Measurements from ENCODE around the gene FHDC1. TPM values are rescaled to one million over a fixed set of nuclear protein-coding genes. Genes with fewer than 3 reads are reported as not detected.

Gene FHDC1
- total RNA-seq, 1 donor: under 0.01 TPM

DNA sequence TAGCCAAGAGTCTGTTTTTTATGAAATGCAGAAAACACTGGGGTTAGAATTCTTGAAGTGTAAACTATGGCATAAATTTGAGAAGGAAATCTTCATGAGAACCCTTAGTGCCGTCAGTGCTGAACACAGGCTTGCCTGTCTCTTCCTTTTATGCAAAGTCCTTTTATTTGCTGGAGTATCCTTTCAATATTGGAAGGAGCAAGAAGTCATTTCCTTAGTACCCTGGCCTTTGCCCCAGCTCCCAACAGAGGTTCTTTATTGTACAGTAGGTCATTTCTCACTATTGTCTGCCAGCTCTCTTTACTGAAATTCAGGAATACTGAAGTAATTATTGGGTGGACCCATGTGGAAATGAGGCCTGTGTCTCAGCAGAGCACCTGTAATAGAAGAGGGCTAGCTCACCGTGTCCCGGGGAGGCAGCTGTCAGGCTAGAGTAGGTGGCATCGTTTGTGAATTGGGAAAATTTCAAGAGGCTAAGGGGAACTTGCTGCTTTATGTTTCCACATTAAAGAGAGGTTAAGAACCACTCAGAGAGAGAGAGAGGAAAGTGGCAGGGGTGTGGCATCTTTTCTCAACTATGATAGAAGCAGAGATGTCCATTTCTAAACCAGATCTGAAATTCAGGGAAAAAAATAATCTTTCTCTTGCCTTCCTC lies 8.7 kb downstream of the FHDC1 start:
- Histone ChIP-seq H3K9me3 (ENCODE audit: low read depth, low read length) (no peaks in the 10 kb centered on the region), H3K4me1 (ENCODE audit: insufficient read depth, low read length) (no peaks in the 10 kb centered on the region), H3K27me3 (ENCODE audit: insufficient read depth, low read length) (peaks cover 23% of the 10 kb centered on the region), H3K4me3 (ENCODE audit: low read length) (no peak overlapping the region)

DNA sequence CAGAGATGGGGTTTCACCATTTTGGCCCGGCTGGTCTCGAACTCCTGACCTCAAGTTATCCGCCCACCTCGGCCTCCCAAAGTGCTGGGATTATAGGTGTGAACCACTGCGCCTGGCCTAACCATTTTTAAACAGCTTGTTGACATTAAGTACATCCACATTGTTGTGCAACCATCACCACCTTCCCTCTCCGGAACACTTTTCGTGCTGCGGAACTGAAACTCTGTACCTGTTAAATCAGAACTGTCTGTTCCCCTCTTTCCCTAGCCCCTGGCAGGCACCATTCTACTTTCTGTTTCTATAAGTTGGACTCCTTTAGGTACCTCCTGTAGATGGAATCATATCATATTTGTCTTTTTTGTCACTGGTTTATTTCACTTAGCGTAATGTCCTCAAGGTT lies 9.5 kb downstream of the FHDC1 start:
- H3K4me3 ChIP-seq (ENCODE audit: low read length): no peak overlapping the region
- no peaks in the 10 kb centered on the region for H3K9me3 ChIP-seq (ENCODE audit: low read depth, low read length)
- H3K27me3 ChIP-seq (ENCODE audit: insufficient read depth, low read length): peaks cover 14% of the 10 kb centered on the region
- no peaks in the 10 kb centered on the region for H3K4me1 ChIP-seq (ENCODE audit: insufficient read depth, low read length)

DNA sequence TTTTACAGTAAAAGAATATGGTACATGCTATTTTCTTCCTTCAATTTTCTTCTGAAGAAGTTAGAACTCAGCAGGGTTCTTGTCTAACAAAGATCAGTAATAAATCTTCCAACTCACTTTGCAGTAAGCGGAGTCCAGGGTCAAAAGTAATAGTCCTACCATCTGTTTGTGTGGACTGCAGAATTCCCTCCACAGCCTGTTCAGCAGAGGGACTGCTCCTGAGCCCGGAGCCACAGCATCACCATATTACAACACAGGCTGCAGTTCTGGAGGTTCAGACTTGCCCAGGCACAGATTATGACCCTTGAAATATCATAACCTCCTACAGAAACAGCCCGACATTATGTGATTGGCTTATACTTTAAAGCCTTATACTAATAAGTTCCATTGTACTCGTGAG lies 10.3 kb downstream of the FHDC1 start:
- H3K4me1 ChIP-seq (ENCODE audit: insufficient read depth, low read length): no peaks in the 10 kb centered on the region
- no peaks in the 10 kb centered on the region for H3K9me3 ChIP-seq (ENCODE audit: low read depth, low read length)
- no peak overlapping the region for H3K4me3 ChIP-seq (ENCODE audit: low read length)
- peaks cover 6% of the 10 kb centered on the region for H3K27me3 ChIP-seq (ENCODE audit: insufficient read depth, low read length)

DNA sequence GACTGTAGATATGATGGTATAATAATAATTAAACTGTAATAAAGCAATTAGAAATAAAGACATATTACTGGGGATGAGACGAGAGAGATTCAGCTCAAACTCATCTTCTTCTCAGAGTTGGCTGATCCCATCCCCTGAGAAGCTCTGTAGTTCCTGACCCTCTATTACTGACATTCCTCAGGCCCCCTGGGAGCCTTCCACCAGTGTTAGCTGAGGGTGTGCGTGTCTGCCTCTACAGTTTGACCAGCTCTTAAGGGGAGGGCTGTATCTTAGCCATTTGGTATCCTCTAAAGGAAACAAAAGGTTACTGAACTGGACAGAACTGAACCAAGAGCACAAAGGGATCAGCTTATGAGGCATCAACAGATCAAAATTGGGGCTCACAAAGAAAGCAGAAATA lies 11.2 kb downstream of the FHDC1 start:
- no peak overlapping the region for H3K4me3 ChIP-seq (ENCODE audit: low read length)
- peaks cover 6% of the 10 kb centered on the region for H3K27me3 ChIP-seq (ENCODE audit: insufficient read depth, low read length)
- H3K4me1 ChIP-seq (ENCODE audit: insufficient read depth, low read length): no peaks in the 10 kb centered on the region
- H3K9me3 ChIP-seq (ENCODE audit: low read depth, low read length): no peaks in the 10 kb centered on the region

DNA sequence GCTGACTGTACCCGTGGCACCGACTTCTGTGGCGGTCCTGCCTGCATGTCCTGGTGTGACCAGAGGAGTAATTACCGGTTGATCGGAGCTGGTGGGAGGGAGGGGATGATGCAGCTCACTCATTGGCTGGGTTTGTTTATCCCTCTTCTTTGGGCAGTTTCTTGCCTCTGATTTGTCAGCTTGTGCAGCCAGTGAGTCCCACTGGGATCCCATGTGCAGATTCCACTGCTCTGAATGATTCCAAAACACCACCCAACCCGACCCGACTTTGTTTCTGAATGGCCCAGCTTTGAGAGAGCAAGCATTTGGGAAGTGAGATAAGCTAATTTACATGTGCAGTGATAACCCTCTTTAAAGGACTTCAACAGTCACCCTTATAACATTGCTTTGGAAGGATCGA lies 13.8 kb downstream of the FHDC1 start:
- Histone ChIP-seq H3K9me3 (ENCODE audit: low read depth, low read length) (no peaks in the 10 kb centered on the region), H3K27me3 (ENCODE audit: insufficient read depth, low read length) (peaks cover 6% of the 10 kb centered on the region), H3K4me1 (ENCODE audit: insufficient read depth, low read length) (no peaks in the 10 kb centered on the region), H3K4me3 (ENCODE audit: low read length) (no peak overlapping the region)

DNA sequence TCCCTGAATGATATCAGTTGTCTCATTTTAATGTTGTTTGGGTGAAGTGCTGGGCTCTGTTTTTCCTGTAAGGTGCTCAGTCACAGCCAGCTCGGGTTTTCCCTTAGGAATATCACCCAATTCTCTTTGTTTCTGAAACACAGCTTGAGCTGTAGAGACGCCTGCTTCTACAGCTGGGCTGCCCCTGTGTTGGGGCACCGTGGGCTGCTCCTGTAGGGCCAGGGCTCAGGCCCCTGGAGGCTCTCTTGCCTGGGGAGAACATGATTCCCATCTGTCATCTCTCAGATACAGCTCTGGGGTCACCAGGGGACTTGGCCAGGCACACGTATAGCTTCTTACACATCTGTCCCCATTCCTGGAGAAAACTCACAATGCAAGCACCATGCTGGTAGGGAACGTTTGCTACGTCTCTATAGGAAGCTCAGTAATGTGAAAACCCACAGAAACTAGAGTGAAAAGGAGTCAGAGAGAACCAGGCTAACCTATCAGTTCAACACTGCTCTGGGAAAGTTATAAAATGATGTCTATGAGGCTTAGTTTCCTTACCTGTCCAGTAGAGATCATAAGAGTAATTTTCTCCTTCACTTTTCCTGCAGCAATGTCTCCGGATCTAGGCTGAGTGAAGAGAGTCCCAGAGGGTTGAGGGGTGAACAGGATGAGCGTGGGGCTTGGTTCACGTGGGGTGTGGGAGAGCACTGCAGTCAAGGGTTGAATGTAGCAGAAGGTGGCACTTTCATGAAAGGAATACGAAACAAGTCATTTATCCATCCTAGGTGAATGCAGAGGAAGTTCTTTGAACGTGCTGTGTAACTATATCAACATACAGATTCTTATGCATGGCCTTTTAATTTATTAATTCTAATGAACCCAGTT lies 14.5 kb downstream of the FHDC1 start:
- Histone ChIP-seq H3K4me1 (ENCODE audit: insufficient read depth, low read length) (no peaks in the 10 kb centered on the region), H3K4me3 (ENCODE audit: low read length) (no peak overlapping the region), H3K27me3 (ENCODE audit: insufficient read depth, low read length) (peaks cover 6% of the 10 kb centered on the region), H3K9me3 (ENCODE audit: low read depth, low read length) (no peaks in the 10 kb centered on the region)

DNA sequence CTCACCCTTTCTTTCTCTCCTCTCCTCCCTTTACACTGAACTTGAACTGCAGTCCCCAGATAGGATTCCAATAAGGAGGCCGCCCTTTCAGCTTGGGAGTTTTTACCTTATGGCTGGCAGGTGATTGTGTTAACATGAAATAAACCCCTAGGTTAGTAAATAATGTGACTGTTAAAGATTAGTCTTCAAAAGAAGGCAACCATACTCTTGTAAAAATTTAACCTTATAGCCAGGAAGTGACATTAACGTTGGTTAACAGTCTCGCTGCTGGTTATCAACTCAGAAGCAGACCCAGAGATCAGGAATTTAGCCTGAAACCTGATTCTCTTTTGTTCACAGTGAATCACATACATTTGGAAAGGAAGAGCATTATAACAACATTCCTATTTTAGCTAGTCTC lies 15.2 kb downstream of the FHDC1 start:
- no peaks in the 10 kb centered on the region for H3K9me3 ChIP-seq (ENCODE audit: low read depth, low read length)
- no peak overlapping the region for H3K4me3 ChIP-seq (ENCODE audit: low read length)
- peaks cover 6% of the 10 kb centered on the region for H3K27me3 ChIP-seq (ENCODE audit: insufficient read depth, low read length)
- H3K4me1 ChIP-seq (ENCODE audit: insufficient read depth, low read length): no peaks in the 10 kb centered on the region

DNA sequence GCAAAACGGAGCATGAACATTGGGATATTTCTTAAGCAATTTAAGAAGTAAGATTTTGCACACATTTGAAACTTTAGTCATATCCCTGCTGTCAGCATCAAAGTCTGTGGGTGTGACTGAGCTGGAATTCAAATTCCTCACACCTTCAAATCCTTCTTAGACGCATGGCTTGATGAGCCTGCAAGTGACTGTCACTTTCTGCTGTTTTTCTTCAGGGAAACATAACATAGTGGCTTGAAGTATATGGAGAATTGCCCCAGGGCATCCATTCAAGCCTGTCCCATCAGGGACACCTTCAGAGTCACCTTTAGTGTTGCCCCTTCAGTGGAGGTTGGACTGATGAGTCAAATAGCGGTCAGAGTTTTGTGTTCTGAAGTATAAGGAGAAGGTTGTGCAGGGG lies 17.4 kb downstream of the FHDC1 start:
- Histone ChIP-seq H3K9me3 (ENCODE audit: low read depth, low read length) (no peaks in the 10 kb centered on the region), H3K27me3 (ENCODE audit: insufficient read depth, low read length) (no peaks in the 10 kb centered on the region), H3K4me1 (ENCODE audit: insufficient read depth, low read length) (peaks cover 4% of the 10 kb centered on the region), H3K4me3 (ENCODE audit: low read length) (no peak overlapping the region)

DNA sequence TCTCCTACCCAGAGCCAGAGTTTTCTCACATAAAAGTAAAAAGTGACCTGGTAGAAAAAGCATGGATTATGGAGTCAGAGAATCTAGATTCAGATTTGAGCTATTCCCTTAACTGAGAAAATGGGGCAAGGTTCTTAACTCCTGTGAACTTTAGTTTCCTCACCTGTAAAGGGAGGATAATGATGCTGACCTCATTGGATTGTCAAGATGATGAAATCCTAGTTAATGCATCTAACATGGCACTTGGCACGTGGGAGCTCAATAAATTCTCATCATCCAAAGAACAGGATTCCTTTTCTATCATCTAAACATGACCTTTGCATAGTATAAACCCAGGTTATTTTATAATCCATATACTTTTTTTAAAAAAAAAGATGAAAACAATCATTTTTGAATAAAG lies 18.6 kb downstream of the FHDC1 start:
- no peak overlapping the region for H3K4me3 ChIP-seq (ENCODE audit: low read length)
- no peaks in the 10 kb centered on the region for H3K9me3 ChIP-seq (ENCODE audit: low read depth, low read length)
- H3K27me3 ChIP-seq (ENCODE audit: insufficient read depth, low read length): no peaks in the 10 kb centered on the region
- H3K4me1 ChIP-seq (ENCODE audit: insufficient read depth, low read length): peaks cover 4% of the 10 kb centered on the region

DNA sequence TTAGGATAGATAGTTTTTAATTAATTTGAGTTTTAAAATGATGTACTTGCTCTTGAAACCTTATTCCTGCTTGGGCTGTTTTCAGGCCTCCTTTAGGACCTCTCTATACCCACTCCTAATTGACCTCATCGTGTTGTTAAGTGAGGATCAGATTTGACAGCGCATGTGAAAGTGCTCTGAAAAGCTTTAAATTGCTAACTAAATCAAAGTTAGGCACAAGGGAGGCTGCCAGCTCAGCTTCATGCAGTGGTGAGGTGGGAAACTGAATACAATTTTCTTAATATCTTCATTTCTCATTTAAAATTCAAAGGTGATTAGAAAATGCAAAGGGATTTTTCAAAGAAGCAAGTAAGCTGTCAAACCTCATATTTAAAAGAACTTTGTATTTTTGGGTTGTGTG lies 20.0 kb downstream of the FHDC1 start:
- Histone ChIP-seq H3K27me3 (ENCODE audit: insufficient read depth, low read length) (no peaks in the 10 kb centered on the region), H3K9me3 (ENCODE audit: low read depth, low read length) (no peaks in the 10 kb centered on the region), H3K4me3 (ENCODE audit: low read length) (no peak overlapping the region), H3K4me1 (ENCODE audit: insufficient read depth, low read length) (peaks cover 4% of the 10 kb centered on the region)

DNA sequence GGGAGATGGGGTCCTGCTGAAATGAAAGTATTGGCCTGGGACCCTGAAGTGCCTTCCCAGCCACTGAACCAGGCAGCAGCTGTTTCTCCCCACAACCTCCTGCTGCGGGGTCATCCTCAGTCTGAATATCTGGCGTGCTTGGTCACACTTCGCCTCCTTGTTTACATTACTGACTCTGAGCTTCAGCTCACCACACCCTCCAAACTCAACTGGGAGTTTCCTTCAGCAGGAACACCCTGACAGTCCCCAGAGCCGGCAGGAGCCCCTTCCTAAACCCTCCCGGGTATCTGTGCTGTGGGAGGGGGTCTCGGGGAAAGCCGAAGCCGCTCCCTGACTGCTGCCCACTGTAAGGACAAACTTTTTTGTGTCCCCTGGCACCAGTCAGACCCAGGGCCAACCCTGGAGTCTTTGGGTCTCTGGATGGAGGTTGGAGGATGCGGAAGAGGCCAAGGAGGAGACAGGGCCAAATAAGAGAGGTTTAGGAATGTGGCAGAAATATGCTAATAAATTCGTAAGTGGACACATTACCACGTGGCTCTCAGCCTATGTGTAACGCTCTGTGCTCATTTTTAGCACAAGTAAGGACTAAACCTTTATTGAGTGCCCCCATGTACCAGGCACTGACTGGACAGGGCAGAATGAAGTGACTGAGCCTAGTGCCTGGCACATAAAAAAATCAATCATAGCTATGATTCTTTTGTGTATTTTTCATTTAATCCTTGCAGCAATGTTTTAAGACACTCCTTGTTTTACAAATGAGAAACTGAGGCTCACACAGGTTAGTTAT lies 20.7 kb downstream of the FHDC1 start:
- Histone ChIP-seq H3K4me3 (ENCODE audit: low read length) (no peak overlapping the region), H3K4me1 (ENCODE audit: insufficient read depth, low read length) (peaks cover 4% of the 10 kb centered on the region), H3K9me3 (ENCODE audit: low read depth, low read length) (no peaks in the 10 kb centered on the region)

DNA sequence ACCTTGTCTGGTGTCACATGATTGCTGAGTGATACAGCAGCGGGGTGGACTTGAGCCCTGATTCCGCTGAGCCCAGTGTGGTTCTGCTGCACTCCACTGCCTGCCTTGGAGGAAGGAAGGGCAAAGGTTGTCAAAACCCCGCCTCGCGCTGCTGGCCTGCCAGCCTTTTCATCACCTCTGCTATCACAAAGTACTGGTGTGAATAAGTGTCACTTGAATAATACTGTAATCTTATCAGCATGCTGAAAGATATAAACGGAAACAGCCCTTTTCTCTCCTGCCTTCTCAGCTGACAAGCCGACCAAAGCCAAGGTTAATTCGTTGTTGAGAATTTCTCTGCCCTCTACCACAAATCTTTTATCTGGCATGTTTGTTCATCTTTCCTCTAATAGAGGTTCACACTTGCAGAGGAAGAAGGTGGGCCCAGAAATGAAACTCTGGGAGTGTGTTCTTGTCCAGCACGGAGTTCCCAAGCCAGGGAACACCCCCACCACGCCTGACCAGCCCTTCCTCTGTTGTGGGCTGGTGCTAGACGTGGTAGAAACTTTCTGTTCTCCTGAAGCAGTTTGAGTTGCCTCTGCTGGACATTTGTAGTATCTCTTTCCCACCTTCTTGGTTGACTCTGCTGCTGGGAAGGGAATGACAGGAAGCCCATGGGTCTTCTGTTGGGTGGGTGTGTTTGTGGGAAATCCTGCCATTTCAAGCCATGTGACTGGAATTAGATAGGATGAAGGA lies 21.5 kb downstream of the FHDC1 start:
- Histone ChIP-seq H3K4me3 (ENCODE audit: low read length) (no peak overlapping the region), H3K9me3 (ENCODE audit: low read depth, low read length) (no peaks in the 10 kb centered on the region), H3K4me1 (ENCODE audit: insufficient read depth, low read length) (peaks cover 4% of the 10 kb centered on the region), H3K27me3 (ENCODE audit: insufficient read depth, low read length) (no peaks in the 10 kb centered on the region)

More for the DNA sequence above, 20.7 kb downstream of the FHDC1 start:
- no peaks in the 10 kb centered on the region for H3K27me3 ChIP-seq (ENCODE audit: insufficient read depth, low read length)

DNA sequence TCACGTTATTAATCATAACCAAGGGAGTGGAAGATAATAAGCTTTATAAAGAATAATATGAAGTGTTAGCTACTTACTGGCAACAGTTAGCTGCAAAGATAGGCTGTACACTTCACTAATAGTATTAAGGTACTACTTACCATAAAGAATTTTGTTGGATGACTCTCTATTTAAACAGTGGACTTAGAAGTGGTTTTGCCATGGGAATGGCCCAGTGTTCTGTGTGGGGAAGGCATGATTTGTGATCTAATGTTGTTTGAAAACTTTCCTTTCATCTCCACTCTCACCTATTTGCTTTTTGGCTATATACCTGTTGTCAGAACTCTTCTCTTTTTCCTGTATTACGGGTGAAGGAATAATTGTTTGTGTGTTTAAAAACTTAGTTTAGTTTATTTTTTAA lies 23.0 kb downstream of the FHDC1 start:
- Histone ChIP-seq H3K4me1 (ENCODE audit: insufficient read depth, low read length) (peaks cover 4% of the 10 kb centered on the region), H3K4me3 (ENCODE audit: low read length) (no peak overlapping the region), H3K27me3 (ENCODE audit: insufficient read depth, low read length) (no peaks in the 10 kb centered on the region), H3K9me3 (ENCODE audit: low read depth, low read length) (no peaks in the 10 kb centered on the region)

DNA sequence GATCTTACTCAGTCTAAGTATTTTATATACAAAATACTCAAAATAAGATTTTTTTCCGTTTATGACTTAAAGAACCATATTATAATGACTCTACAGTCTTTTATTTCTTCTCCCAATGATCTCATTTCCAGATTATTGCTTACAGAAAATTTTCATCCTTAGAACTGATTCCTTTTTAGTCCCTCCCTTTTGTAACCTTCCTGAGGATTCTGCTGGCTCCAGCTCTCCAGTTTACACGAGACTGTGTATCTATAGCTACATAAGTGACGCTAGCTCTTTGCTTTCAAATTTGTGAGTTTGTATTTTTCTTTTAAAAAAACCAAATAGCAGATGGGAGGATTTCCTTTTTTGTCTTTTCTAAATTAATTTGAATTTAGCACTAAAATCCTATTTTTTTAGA lies 24.0 kb downstream of the FHDC1 start:
- H3K4me3 ChIP-seq (ENCODE audit: low read length): no peak overlapping the region
- H3K27me3 ChIP-seq (ENCODE audit: insufficient read depth, low read length): no peaks in the 10 kb centered on the region
- H3K9me3 ChIP-seq (ENCODE audit: low read depth, low read length): no peaks in the 10 kb centered on the region
- peaks cover 4% of the 10 kb centered on the region for H3K4me1 ChIP-seq (ENCODE audit: insufficient read depth, low read length)
